Activated CD4-positive, alpha-beta T cell treated with anti-CD3 and anti-CD28 coated beads, Interleukin-2, Interleukin-4, amounts not matched to agents 100 ng/mL and 50 ng/mL, durations not matched to agents 16 hours and 8 hours (primary cell): ENCODE data around the gene NFATC2.

Experiments
- DNase-seq: peaks from one replicate; pipeline ENCODE4 v3.0.0-alpha.2; 2020; ENCODE audit warnings: low spot score

NFATC2 gene

DNA sequence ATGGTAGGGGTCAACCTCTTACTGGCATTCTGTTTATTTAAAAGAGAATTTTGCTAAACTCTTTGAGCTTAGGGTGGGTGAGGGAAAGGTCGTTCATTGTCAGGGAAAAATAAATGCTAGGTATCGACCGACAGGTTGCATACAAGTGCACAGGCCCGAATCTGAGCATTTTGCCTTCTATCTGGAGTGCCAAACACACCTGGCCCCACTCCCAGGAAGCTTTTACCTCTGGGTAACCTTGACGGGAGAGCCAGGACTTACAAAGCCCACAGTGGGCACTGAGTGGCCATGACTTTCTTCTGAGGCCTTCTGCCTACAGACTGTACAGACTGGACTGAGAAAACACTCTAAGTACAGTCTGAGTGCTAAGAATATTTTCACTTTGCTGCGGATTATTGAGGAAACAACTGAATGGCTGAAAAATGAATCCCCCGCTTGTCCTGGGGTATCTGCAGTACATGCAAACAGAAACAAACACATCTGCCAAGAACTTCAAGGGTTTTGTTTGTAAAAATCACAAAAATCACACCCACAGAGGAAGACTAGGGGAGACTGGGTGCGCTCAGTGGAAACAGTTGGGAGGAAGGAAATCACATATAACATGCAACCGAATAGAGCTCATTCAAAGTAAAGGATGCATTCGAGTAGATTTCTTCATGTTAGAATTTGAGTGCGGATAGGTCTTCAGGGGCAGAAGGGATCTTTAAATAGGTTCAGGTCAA is 152.8 kb downstream of the NFATC2 start:
- no peak for DNase-seq

DNA sequence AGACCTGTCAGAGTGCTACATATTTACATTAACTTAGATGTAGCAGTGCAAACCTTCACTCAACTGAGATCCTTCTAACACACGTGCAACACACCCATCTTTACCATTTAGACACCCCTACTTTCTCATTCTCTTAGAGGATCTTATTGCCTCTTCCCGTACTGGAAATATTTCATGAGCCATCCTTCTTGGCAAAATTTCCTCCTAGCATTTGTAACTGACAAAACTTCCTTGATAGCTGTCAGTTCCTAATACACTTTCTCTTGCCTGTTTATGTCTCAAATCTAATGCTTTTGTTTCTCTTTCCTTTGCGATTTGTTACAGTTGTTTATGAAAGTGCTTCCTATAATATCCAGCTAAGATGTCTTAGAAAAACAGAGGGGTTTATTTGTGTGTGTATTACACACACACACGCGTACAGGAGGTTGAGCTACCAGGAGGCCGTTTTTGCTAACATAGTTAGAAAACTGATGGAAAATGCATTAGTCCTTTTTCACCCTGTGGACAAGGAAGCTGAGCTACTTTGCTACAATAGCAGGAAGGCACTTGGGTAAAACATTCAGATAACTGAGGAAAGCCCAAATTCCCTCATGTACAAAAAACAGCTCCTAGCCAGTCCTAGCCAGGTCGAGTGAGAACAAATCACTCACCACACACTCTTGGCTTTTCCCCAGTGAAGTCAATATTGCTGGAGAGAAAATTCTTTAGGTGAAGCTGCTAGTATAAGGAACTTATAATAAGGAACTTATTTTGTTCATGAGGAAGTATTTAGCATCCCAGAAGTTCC is 153.6 kb downstream of the NFATC2 start:
- DNase-seq: no peak

DNA sequence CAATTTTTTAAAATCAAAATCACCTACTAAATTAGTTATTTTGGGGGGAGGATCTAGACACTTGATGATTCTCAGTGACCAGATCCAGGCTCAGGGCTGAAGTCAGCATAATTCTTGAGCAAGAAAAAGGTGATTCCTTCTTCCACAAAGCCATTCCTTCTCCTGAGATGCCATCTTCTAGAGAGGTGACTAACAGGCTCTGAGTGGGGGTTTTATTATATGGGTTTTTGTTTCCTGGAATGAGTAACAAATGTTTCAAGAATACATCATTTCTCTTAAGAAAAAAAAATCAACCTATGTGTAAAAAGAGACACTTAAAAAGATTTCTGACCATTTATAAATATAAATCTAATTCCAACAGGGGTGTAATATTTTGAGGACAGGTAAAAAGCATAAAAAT is 154.3 kb downstream of the NFATC2 start:
- peak; percentile 66 for DNase-seq

DNA sequence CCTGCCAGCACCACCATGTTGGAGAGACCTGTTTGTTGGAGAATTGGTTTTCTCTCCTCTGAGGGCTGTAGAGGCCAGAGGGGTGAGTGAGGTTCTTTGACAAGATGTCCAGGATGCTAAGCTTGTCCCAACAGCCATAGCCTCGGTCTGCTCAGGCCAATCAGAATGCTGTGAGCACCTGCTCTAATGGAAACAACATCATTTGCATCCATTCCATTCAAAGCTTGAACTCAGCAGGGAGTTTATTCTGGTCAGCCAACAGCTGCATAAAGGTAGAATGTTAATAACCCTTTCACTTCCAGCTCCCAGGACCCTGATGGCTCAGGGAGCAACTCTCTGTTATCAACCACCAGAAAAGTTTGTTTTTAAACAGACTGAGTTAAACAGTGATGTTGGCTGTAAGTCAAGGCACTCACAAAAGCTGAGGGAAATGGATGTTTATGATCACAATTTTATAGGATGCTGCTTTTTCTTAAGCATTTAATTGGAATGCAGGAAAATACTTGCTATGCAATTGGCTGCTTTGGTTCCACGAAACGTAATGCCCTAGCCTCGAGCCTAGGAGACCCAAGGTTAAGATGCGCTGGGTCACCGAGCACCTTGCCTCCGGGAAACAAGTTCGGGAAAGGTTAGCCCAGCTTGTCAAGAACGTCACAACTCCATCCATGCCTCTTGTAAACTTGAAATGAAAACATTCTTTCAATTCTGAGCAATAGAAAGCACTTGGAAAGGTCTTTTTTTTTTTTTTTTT is 155.2 kb downstream of the NFATC2 start:
- no peak for DNase-seq

DNA sequence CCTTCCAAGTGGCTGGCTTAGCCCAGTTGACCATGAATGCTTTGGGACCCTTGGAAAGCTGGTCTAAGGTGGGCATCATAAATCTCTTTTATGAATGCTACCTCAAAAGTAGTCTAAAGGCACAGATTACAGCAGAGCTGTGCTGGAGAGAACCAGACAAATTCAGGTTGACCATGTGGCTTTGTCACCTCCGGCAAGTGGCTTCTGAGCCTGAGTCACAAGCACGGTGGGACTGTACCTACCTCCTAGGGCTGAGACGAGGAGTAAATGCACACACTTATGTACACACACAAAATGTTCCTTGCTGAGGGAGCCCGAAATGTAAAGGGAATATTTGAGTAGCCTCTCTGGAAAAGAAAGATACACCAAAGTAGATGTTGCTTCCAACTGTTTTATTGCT is 155.9 kb downstream of the NFATC2 start:
- peak; percentile 83 for DNase-seq

DNA sequence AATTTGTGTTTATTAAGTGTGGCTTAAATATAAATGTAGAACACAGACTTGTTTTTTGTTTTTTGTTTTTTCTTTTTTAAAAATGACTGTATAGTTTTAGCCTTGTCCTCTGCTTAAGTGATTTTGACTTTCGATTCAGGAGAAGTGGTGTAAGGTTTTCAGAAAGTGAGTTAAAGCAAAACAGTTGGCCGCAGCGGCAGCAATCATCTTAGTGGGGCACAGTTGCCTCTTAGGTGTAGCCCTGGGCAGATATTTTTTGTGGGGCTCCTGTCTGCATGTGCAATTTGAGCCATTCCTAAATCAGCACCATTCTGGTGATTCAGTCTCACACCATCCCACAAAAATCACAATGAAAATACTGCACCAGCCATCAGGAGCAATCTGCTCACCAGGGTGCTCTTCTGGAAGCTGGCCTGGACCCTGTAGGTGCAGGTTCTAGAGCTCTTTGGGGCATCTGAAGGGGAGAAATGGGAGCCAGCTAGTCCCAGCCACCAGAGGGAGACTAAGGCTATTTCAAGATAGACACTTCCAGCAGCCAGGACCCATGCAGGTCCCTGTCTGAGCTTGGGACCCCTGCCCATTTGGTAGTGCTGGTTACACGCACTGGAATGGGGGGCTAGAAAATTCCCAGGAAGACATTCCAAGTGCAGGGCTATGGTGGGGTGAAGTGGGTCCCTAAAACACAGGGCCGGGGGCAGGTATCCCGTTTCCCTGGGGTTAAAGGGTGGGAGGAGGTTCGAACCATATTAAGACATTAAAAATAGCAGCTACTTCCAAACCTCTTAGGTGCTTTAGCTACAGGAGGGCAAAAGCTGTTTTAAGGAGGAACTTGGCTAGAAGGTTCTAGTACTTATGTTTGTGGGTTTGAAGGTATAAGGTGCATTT is 156.6 kb downstream of the NFATC2 start:
- peak; percentile 48 for DNase-seq

DNA sequence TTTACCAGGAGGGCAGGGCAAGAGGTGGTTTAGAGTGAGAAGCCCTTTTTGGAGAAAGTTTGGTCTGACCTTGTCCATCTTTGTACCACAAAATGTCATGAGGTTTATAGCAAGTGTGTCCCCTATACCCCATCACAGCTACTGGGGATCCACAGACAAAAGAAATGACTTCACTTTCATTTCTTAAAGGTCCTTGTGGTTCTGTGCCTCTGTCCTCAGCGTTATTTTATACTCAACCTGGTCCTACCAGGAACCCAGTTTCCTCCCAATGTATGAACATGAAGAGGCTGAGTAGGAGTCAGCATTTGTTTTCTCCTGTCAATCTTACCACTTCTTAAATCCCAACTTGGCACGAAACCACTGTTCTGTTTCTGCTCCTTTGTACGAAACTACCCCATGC is 157.6 kb downstream of the NFATC2 start:
- DNase-seq: peak; percentile 51

DNA sequence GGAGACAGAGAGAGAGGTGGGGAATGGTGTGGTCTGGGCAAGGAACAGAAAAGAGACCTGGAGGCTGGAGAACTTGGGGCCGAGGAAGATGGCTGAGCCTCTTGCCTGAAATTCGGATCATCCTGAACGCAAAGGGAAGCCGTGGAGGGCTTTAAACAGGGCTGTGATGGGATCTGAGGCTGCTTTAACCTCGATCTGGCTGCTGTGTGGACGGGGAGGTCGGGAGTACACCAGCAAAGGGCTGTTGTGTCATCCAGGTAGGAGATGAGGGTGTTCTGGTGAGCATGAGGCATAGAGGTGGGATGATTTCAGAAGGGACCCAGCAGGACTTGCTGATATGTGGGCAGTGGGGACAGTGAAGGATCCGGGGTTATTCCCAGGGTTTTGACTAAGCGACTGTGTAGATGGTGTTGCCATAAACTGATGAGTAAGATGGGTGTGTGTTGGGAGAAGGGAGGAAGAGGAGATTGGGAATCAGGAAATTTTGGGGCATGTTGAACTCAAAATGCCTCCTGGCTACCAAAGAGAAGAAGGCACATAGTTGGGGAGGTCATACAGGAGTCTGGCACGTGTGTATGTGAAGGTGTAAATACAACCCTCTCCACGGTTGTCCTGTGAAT is 158.5 kb downstream of the NFATC2 start:
- DNase-seq: no peak

DNA sequence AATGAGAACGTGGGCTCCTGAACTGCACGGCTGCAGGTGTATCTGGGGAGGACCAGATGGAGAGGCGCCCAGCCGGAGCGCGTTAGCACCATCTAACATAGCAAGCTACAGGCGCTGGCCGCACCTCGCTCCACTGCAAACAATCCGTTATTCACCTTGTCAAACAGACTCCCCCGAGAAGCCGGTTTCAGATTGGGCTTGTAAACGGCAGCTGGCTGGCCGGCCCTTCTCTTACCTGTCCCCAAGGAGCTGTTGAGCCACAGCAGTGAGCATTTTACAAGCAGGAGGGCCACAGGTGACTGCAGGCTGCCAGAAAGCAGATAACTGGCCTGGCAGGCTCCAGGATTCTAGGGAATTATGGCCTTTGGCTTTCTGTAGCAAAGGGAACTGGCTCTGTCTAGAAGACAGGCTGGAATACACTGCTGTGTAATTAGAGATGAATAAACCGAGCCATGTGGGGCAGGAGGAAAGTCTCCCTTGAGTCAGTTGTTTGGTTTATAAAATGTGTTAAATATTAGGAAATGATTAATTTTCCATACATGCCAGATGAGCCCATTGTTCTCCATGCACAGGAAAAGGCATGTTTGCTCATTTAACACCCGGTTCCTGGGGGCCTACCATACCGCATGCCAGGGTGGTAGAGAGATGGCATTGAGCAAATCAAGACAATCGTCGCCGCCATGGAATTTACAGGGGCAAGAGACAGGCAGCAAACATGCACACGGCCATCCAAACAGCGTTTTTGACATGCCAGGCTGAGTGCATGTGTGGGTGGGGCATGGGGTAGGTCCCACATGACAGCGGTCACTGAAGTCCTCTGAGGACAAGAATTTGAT is 159.3 kb downstream of the NFATC2 start:
- DNase-seq: no peak

DNA sequence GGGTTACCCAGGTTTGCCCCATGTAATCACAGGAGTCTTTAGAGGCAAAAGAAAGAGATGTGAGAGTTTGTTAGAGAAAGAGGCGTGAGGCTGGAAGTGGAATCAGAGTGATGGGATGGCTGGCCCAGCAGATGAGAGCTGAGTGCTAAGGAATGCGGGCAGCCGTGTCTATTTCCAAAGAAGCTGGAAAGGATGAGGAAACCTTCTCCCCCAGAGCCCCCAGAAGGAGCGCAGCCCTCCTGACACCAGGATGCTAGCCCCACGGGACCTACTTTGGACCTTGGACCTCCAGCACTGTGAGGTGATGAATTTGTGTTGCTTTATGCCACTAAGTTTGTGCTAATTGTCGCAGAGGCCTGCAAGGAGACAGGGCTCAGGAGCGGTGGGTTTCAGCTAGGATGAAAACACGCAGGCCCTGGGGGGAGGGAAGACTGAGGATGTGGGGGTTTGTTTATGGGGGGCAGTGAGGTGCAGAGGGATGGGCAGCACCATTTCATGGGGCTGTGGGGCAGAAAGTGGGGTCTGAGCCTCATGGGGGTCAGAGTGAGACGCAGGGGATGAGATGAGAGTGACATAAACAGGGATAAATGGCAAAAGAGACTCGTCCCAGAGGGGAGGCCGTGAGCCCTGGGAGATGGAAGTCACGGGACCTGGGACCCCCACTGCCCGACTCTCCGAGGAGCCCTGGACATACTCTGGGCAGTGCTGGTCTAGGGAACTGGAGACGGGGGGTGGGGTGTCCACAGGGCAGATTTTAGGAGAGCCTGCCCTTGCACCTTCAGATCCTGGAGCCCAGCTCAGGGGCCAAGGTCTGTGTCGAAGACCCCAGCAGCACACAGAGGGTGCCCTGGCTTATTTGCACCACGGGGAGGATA is 160.2 kb downstream of the NFATC2 start:
- DNase-seq: no peak

DNA sequence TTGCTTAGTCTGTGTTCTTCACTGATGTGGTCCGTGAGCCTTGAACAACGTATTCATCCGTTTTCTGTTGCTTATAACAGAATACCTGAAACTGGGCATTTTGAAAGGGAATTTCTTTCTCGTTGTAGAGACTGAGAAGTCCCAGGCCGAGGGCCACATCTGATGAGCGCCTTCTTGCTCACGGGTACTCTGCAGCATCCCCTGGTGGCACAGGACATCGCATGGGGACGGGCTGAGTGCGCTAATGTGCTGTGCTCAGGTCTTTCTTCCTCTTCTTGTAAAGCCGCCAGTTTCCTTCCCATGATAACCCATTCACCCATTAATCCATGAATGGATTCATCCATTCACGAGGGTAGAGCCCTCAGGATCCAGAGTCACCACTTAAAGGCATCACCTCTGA is 161.0 kb downstream of the NFATC2 start:
- no peak for DNase-seq

DNA sequence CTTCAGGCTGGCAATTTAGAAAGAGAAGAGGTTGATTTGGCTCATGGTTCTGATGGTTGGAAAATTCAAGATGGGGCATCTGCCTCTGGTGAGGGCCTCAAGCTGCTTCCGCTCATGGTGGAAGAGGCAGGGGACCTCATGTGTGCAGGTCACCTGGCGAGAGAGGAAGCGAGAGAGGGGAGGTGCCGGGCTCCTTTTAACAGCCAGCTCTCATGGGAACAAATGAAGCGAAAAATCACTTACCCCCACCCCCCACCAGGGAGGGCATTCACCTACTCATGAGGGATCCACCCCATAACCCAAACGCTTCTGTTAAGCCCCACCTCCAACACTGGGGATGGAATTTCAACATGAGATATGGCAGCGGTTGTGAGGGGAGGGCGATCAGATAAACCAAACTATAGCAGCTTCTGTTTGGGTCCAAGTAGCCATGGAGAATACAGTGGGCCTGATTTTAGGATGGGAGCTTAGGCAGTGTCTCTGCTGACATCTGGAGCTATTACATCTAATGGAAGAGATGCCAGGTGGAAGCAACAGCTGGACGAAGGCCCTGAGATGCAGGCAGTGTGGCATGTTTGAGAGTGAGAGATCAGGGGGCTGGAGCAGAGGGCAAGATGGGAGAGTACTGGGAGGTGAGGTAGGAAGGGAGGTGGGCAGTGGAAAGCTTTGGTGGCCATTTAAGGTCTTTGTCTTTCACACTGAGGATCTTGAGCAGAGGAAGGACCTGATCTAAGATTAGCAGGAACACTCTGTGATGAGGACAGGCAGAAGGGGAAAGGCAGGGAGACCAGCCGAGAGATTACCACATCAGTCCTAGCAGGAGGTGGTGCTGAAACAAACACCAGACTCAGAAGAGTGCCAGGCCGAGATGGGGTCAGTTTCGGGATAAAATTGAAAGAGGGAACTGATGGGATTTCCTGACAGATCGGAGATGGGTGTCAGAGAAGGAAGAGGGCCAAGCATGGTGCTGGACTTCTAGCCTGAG is 161.8 kb downstream of the NFATC2 start:
- DNase-seq: no peak

DNA sequence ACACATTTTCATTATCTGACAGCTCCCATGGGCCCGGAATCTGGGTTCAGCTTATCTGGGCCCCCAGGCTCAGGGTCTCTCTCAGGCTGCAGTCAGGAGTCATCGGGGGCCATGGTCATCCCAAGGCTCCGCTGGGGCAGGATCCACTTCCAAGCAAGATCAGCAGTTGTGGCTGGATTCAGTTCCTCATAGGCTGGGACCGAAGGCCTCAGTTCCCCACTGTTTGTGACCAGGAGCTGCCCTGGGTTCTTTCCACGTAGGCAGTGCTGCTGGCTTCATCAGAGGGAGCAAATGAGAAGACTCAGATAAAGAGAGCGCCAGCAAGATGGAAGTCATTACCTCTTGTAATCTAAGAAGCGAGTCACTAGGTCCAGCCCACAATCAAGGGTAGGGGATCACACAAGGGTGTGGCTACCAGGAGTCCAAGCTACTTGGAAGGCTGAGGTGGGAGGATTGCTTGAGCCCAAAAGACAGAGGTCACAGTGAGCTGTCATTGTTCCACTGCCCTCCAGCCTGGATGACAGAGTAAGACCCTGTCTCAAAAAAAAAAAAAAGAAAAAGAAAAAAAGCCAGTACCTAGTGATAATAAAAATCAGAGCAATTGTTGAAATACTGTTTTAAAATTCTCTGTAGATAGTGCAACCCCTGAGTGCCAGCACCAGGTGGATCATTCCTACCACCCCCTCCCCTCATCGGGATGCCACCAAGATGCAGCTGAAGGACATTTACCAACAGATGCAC is 162.7 kb downstream of the NFATC2 start:
- no peak for DNase-seq

DNA sequence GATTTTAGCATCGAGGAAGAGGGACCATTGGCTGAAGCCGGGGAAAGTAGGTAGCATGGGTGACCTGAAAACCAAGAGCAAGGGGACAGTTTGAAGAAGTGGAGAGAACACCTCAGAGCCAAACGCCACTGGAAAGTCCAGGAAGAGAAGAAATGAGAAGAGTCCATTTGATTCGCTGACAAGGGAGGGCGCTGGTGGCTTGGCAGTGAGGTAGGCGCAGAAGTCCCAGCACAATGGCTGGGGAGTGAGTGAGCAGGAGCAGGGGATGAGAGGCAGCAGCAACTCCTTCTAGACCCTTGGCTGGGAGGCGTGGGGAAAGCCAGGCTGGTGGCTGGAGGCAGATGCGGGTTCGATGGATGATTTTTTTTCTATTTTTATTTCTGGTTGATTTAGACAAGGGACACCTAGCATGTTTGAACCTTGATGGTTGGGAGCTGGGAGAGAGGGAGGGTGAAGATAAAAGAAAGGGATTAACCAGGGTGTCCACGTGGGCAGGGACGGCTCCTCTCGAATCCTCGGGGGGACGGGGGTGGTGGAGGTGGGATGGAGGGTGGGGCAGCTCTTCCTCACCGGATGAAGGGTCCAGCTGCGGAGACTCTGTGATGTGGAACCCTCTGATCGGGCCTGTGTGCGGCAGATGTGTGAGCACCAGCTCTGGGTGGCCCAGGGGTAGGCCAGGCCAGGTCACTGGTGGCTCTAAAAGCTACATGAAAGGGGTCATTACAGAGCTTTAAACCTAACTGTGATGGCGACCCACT is 164.2 kb downstream of the NFATC2 start:
- DNase-seq: no peak

DNA sequence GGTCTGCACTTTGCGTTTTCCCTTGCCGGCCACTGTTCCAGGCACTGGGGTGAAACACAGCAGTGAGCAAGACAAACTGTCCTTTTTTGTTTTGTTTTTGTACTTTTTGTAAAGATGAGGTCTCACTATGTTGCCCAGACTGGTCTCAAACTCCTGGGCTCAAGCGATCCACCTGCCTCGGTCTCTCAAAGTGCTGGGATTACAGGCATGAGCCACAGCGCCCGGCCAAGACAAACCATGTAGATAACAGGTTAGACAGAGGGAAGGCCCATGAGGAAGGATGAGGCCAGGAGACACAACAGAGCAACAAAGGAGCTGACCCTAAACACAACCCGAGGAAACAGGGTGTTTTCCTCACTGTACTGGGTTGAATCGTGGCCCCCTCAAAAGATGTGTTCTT is 165.4 kb downstream of the NFATC2 start:
- no peak for DNase-seq

DNA sequence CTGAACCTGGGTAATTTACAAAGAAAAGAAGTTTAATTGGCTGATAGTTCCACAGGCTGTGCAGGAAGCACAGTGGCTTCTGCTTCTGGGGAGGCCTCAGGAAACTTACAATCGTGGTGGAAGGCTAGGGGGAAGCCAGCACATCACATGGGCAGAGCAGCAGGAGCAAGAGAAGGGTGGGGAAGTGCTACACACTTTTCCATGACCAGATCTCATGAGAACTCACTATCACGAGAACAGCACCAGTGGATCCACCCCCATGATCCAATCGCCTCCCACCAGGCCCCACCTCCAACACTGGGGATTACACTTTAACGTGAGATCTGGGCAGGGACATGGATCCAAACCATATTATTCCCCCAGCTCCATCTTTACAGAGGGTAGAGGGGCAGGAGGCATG is 166.4 kb downstream of the NFATC2 start:
- DNase-seq: no peak

DNA sequence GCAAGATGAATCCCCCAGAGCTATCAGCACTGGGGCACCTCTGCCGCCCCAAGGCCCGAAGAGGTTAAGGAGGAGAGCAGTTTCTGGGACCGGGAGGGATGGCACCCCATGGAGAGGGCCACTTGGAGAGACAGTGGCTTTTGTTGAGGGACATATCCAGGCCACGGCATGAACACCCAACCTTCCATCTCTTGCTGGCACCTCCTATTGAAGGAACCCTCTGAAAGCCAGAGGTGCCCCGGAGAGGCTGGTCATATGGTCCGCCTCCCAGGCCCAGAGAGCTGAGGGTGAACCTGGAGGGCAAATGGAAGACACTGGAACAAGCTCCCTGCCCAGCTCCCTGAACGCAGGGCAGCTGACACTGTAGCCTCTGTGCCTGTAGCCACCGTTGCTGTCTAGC is 167.0 kb downstream of the NFATC2 start:
- DNase-seq: no peak
